A549 treated with DMSO at 1 μM for 4 hours (cell line): ENCODE measurements around the gene NXN. TPM values are rescaled to one million over a fixed set of nuclear protein-coding genes. Genes with fewer than 3 reads are reported as not detected.

Experiments
- total RNA-seq: library from RNA; stranded (reverse); fragments of 200-300 nt; extraction: Qiagen RNA extraction; gene quantifications from 5 replicates; pipeline ENCODE4 v1.2.3, GENCODE V29; 2022; ENCODE audit warnings: low read depth

The NXN gene
- total RNA-seq: 24.8 to 28.3 TPM (median 26.0 TPM) in 5 replicates

DNA sequence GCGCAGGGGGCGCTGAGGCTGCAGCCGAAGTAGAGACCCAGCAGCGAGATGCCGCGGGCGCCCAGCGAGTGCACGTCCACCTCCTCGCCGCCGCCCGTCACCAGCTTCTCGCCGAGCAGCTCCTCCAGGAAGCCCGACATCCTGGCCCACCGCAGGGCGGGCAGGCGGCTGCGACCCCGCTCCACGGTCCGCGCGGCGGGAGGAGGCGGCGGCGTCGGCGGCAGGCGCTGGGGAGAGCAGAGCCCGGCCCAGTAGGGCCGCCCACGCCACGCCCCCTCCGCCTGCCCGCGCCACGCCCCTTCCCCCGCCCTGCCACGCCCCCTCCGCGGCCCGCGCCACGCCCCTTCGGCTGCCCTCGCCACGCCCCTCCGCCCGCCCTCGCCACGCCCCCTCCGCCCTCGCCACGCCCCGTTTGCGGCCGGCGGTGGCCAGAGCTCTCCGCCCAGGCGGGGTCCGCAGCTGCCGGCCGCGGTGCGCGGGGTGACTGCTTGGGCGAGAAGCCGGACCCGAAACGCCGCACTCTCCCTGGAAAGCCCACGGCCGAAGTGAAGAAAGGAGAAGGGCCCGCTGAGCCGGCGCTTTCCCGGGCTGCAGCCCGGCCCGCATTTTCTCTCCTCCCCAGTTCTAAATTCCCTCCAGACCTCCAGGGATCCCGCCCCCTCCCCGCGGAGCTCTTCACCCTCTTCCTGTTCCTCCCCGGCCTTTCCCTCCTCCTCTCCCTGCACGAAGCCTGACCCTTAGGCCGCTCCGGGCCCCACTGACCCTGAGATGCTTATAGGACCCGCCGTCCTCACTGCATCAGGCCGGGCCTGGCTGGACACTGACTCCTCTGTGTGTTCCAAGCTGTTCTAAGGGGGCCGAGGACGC is at the start of gene NXN:
NXN (minus strand) TSS at position 238 of the 867 bp plus-strand sequence.

DNA sequence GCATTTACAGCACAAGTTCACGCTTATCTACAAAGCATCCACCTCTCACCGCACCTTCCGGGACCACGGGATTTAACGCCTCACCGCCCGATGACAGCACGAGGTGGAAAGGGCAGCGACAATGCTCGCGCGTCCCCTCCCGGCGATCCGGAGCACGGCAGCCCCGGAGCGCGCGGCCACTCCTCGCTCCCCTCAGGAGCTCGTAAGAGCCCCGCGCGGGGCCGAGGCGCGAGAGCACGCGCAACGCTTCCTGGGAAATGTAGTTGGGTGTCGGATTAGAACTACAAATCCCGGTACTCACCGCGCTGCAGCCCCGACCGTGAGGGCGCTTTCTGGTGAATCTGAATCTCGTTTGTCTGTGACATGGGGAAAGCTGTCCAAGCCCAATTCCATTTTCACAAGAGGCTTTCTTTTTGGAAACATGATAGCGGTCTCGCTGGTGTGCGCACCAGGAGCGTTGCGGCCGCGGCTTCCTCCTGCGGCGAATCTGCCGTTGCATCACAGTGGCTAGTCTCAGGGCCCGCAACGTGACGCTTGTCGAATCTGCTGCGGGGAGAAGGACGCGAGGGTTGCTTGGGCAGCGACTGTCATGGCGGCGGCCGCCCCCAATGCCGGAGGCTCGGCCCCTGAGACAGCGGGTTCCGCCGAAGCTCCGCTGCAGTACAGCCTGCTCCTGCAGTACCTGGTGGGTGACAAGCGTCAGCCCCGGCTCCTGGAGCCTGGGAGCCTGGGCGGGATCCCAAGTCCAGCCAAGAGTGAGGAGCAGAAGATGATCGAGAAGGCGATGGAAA is 17.2 kb upstream of the NXN start, which contains the start of gene TIMM22:
TIMM22 (plus strand) TSS at position 576 of the 791 bp plus-strand sequence; CDS start at position 590, 14 bp downstream.

DNA sequence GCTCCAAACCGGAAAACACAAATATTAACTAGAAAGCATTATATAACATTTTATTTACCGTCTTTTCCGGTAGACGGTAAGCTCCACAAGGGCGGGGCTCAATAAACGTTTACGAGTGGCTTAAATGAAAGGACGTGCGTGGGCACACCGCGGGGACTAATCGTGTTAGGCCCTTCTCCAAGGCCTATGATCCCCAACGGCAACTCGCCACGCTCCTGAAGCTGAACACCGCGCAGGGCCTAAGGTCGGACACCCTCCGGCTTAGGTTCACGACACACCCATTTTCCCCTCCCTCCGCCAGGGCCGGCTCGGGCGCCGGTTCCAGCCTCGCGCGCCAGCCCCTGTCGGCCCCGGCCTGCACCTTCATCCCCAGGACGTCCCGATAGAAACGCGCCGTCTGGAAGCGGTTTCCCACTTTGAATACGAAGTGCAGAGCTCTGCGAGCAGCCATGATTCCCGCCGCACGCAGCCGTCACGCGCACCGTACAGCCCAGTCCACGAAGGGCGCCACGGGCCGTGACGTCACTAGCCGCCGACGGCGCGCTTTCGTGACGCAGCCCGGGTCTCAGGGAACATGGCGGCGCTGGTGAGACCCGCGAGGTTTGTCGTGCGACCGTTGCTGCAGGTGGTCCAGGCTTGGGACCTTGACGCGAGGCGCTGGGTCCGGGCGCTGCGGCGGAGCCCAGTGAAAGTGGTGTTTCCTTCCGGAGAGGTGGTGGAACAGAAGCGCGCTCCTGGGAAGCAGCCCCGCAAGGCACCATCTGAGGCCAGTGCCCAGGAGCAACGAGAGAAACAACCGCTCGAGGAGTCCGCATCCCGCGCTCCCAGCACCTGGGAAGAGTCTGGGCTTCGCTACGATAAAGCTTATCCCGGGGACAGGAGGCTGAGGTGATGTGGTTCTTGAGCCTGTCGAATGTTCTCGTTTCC is 197.5 kb downstream of the NXN start, which contains the start of the genes GLOD4 and MRM3:
GLOD4 (minus strand) TSS at position 476 of the 927 bp plus-strand sequence; CDS start at position 451, 25 bp downstream.
MRM3 (plus strand) TSS at position 549 of the 927 bp plus-strand sequence; CDS start at position 575, 26 bp downstream.

DNA sequence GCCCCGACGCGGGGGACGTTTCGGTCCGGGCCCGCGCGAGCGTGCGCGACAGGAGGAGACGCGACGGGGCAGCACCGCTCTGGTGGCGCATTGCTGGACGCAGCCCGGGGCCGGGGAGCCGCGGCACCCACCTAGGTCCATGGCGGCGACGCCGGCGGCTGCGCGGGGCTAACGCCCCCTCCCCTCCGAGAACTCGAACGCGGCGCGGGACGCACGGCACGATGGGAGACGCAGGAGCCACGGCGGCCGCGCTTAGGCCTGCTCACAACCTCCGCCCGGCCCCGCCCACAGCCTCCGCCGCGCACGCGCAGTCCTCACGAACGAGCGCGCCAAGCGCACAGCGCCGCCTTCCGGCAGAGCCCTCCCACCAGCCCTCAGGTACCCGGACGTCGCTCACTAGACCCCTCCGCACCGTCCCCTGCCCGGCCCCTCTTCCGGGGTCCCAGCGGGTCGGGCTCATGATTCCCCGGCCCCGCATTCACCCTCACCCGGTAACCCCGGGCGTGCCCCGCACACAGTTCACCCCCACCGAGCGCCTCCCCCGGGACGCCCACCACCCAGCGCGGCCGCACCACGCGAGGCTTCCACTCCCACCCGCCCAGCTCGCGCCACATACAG is 227.5 kb downstream of the NXN start, which contains the start of gene GEMIN4:
GEMIN4 (minus strand) TSS at position 263 of the 618 bp plus-strand sequence; CDS start at position 141, 122 bp downstream.

Other genes starting within 250 kb of the NXN start
- gene TLCD3A, start 247.2 kb downstream of the NXN start, total RNA-seq: 54.6 to 62.6 TPM (median 57.9 TPM) in 5 replicates
- 60.6 to 68.1 TPM (median 65.1 TPM) in 5 replicates for gene GEMIN4, start 227.5 kb downstream of the NXN start, total RNA-seq
- gene GLOD4, start 197.5 kb downstream of the NXN start, total RNA-seq: 84.1 to 137 TPM (median 96.1 TPM) in 5 replicates
- gene MRM3, start 197.4 kb downstream of the NXN start, total RNA-seq: 43.0 to 48.8 TPM (median 43.9 TPM) in 5 replicates
- 24.8 to 28.9 TPM (median 27.2 TPM) in 5 replicates for gene TIMM22, start 17.4 kb upstream of the NXN start, total RNA-seq
- gene ABR, start 200.2 kb upstream of the NXN start, total RNA-seq: 99.5 to 115 TPM (median 106 TPM) in 5 replicates